Neural progenitor cell (in vitro differentiated cells): ENCODE data around the gene PSMD6. TPM values are rescaled to one million over a fixed set of nuclear protein-coding genes. Genes with fewer than 3 reads are reported as not detected.

Experiments used
- DNase-seq: peaks from one replicate; pipeline ENCODE4 v3.0.0-alpha.2; 2016; ENCODE audit warnings: low spot score
- H2AFZ ChIP-seq: fragments of 200-600 bp; sonication (generic); replicated peaks from 2 replicates; pipeline ENCODE4 v1.6.1; 2016; ENCODE audit warnings: antibody characterized with exemption
- H3F3A ChIP-seq: fragments of 200-600 bp; sonication (generic); 2 replicates; pipeline ENCODE4 v1.6.1; 2016; ENCODE audit warnings: antibody characterized with exemption, low read depth
- H3K27ac ChIP-seq: fragments of 200-600 bp; sonication (generic); 2 replicates; pipeline ENCODE4 v1.5.1; 2016; ENCODE audit warnings: mild to moderate bottlenecking
- H3K27me3 ChIP-seq: fragments of 200-600 bp; sonication (generic); 2 replicates; pipeline ENCODE4 v1.6.1; 2016; ENCODE audit warnings: mild to moderate bottlenecking, moderate library complexity
- H3K36me3 ChIP-seq: fragments of 200-600 bp; sonication (generic); 2 replicates; pipeline ENCODE4 v1.5.1; 2016
- H3K4me1 ChIP-seq: fragments of 200-600 bp; sonication (generic); 2 replicates; pipeline ENCODE4 v1.6.1; 2016; ENCODE audit warnings: mixed run types
- H3K4me2 ChIP-seq: fragments of 200-600 bp; sonication (generic); 2 replicates; pipeline ENCODE4 v1.6.1; 2016
- H3K4me3 ChIP-seq: fragments of 200-600 bp; sonication (generic); 2 replicates; pipeline ENCODE4 v1.5.1; 2016
- H3K79me2 ChIP-seq: fragments of 200-600 bp; sonication (generic); 2 replicates; pipeline ENCODE4 v1.6.1; 2016; ENCODE audit warnings: low read depth
- H3K9ac ChIP-seq: fragments of 200-600 bp; sonication (generic); 2 replicates; pipeline ENCODE4 v1.6.1; 2016
- H3K9me3 ChIP-seq: fragments of 200-600 bp; sonication (generic); 2 replicates; pipeline ENCODE4 v1.5.1; 2016; ENCODE audit warnings: low read depth
- H4K20me1 ChIP-seq: fragments of 200-600 bp; sonication (generic); 2 replicates; pipeline ENCODE4 v1.6.1; 2016; ENCODE audit warnings: low read depth
- H3K27ac Mint-ChIP-seq: 3 replicates; pipeline ENCODE4 v1.8.0; 2021; ENCODE audit warnings: mixed read lengths
- H3K27me3 Mint-ChIP-seq: 2 replicates; pipeline ENCODE4 v1.8.0; 2022; ENCODE audit warnings: low read depth, mild to moderate bottlenecking, inconsistent platforms, moderate library complexity, mixed read lengths; ENCODE audit not compliant: insufficient read depth
- H3K36me3 Mint-ChIP-seq: 3 replicates; pipeline ENCODE4 v1.8.0; 2021; ENCODE audit warnings: mixed read lengths
- H3K4me1 Mint-ChIP-seq: 3 replicates; pipeline ENCODE4 v1.8.0; 2021; ENCODE audit warnings: mixed read lengths
- H3K4me3 Mint-ChIP-seq: 3 replicates; pipeline ENCODE4 v1.8.0; 2021; ENCODE audit warnings: mild to moderate bottlenecking, moderate library complexity, mixed read lengths
- H3K9me3 Mint-ChIP-seq: 3 replicates; pipeline ENCODE4 v1.8.0; 2020; ENCODE audit warnings: mixed read lengths
- CTCF ChIP-seq: fragments of 200-600 bp; sonication (generic); IDR thresholded peaks from 2 replicates; pipeline ENCODE4 v1.5.1; 2017; ENCODE audit warnings: antibody characterized with exemption, mild to moderate bottlenecking
- EZH2 ChIP-seq: fragments of 200-600 bp; sonication (generic); IDR thresholded peaks from 2 replicates; pipeline ENCODE4 v1.6.1; 2017; ENCODE audit warnings: antibody characterized with exemption, mild to moderate bottlenecking, moderate library complexity
- EZH2phosphoT487 ChIP-seq: fragments of 200-600 bp; sonication (generic); IDR thresholded peaks from 2 replicates; pipeline ENCODE4 v1.6.1; 2017; ENCODE audit warnings: antibody characterized with exemption
- total RNA-seq: library from RNA; depleted of rRNA; stranded (reverse); fragments of >200 nt; gene quantifications from 2 replicates; pipeline ENCODE4 v1.2.3, GENCODE V29; 2015; ENCODE audit warnings: low replicate concordance

Gene PSMD6
- total RNA-seq, 1 donor from 2014 or later: 141 TPM

- no peaks in the 10 kb centered on the region for H4K20me1 ChIP-seq
- no peak overlapping the region for H3K27ac ChIP-seq
- Mint-ChIP-seq H3K9me3 (no peaks in the 10 kb centered on the region), H3K4me1 (peaks cover 26% of the 10 kb centered on the region), H3K4me3 (no peak overlapping the region), H3K27ac (no peak overlapping the region), H3K27me3 (no peaks in the 10 kb centered on the region), H3K36me3 (peaks cover 22% of the 10 kb centered on the region)
- H3K9me3 ChIP-seq: no peaks in the 10 kb centered on the region
- no peaks in the 10 kb centered on the region for H3K36me3 ChIP-seq
- no peaks in the 10 kb centered on the region for H3K27me3 ChIP-seq
- peaks cover 26% of the 10 kb centered on the region for H3K4me1 ChIP-seq
- no peak overlapping the region for H3K9ac ChIP-seq
- no peak overlapping the region for H2AFZ ChIP-seq
- no peak overlapping the region for H3K4me3 ChIP-seq
- peaks cover 36% of the 10 kb centered on the region for H3K79me2 ChIP-seq
- no peak overlapping the region for H3K4me2 ChIP-seq
- TF ChIP-seq EZH2: no peak
- no peak for TF ChIP-seq EZH2phosphoT487
- no peak for TF ChIP-seq CTCF
- H3F3A ChIP-seq: peaks cover 12% of the 10 kb centered on the region
- no peak for DNase-seq
Observed at GRCh38 chr3:63980830-63981498, 42.3 kb downstream of the PSMD6 start.

- H3K79me2 ChIP-seq: peaks cover 46% of the 10 kb centered on the region
- H3K27me3 Mint-ChIP-seq: no peaks in the 10 kb centered on the region
- H3K27ac Mint-ChIP-seq: no peak overlapping the region
Observed at GRCh38 chr3:63980019-63980418, 43.3 kb downstream of the PSMD6 start.

GRCh38 chr3:63979093-63979885, 44.0 kb downstream of the PSMD6 start:
- Mint-ChIP-seq H3K9me3 (no peaks in the 10 kb centered on the region), H3K36me3 (peaks cover 15% of the 10 kb centered on the region), H3K4me1 (peaks cover 27% of the 10 kb centered on the region), H3K27ac (peak overlapping the region; percentile 24), H3K4me3 (no peak overlapping the region), H3K27me3 (no peaks in the 10 kb centered on the region)
- TF ChIP-seq EZH2phosphoT487 (no peak), CTCF (no peak), EZH2 (no peak)
- no peak overlapping the region for H3K4me2 ChIP-seq
- no peaks in the 10 kb centered on the region for H3K27me3 ChIP-seq
- no peak overlapping the region for H3K4me3 ChIP-seq
- no peaks in the 10 kb centered on the region for H4K20me1 ChIP-seq
- no peaks in the 10 kb centered on the region for H3K9me3 ChIP-seq
- H3K79me2 ChIP-seq: peaks cover 52% of the 10 kb centered on the region
- no peak overlapping the region for H2AFZ ChIP-seq
- DNase-seq: no peak
- H3F3A ChIP-seq: no peaks in the 10 kb centered on the region
- peaks cover 38% of the 10 kb centered on the region for H3K4me1 ChIP-seq
- no peak overlapping the region for H3K27ac ChIP-seq
- H3K9ac ChIP-seq: no peak overlapping the region
- no peaks in the 10 kb centered on the region for H3K36me3 ChIP-seq

More at GRCh38 chr3:63980019-63980418, 43.3 kb downstream of the PSMD6 start:
- peaks cover 27% of the 10 kb centered on the region for H3K4me1 Mint-ChIP-seq
- DNase-seq: no peak
- no peaks in the 10 kb centered on the region for H3K9me3 Mint-ChIP-seq
- no peaks in the 10 kb centered on the region for H3K9me3 ChIP-seq
- H4K20me1 ChIP-seq: no peaks in the 10 kb centered on the region
- H3K4me1 ChIP-seq: peaks cover 30% of the 10 kb centered on the region
- no peak overlapping the region for H3K4me3 Mint-ChIP-seq
- no peak overlapping the region for H2AFZ ChIP-seq
- TF ChIP-seq EZH2 (no peak), EZH2phosphoT487 (no peak), CTCF (no peak)
- no peak overlapping the region for H3K27ac ChIP-seq
- peaks cover 21% of the 10 kb centered on the region for H3K36me3 Mint-ChIP-seq
- H3K4me3 ChIP-seq: no peak overlapping the region
- H3K4me2 ChIP-seq: no peak overlapping the region
- no peak overlapping the region for H3K9ac ChIP-seq
- no peaks in the 10 kb centered on the region for H3K36me3 ChIP-seq
- no peaks in the 10 kb centered on the region for H3K27me3 ChIP-seq
- H3F3A ChIP-seq: peaks cover 4% of the 10 kb centered on the region
